K562 (cell line): ENCODE measurements around the gene POLR2L. TPM values are rescaled to one million over a fixed set of nuclear protein-coding genes. Genes with fewer than 3 reads are reported as not detected.

Source experiments
- ARID4B ChIP-seq: sonication (generic); formaldehyde crosslinking; IDR thresholded peaks from 2 replicates; pipeline ENCODE4 v1.8.0; 2022; ENCODE audit warnings: mild to moderate bottlenecking, missing genetic modification reagents
- CCNT2 ChIP-seq: IDR thresholded peaks from 2 replicates; pipeline ENCODE4 v1.6.1; 2011; ENCODE audit warnings: borderline replicate concordance, low read depth, mild to moderate bottlenecking, moderate library complexity, mixed read lengths, low read length; ENCODE audit not compliant: insufficient read length; ENCODE audit errors: extremely low read depth
- FUS ChIP-seq: fragments of 200-400 bp; formaldehyde crosslinking; optimal IDR thresholded peaks from 2 replicates; pipeline ENCODE3; 2017; ENCODE audit warnings: low read depth, low read length
- POLR2A ChIP-seq: fragments of 450-650 bp; conservative IDR thresholded peaks from 2 replicates; pipeline ENCODE4 v1.6.1; 2016
- SMAD4 ChIP-seq: fragments of 250-450 bp; sonication (Bioruptor Pico); conservative IDR thresholded peaks from 2 replicates; pipeline ENCODE4 v1.8.0; 2021; ENCODE audit warnings: inconsistent platforms, mild to moderate bottlenecking, moderate library complexity
- TBL1XR1 ChIP-seq, 2 experiments: IDR thresholded peaks; 2 replicates each; pipeline ENCODE4 v1.6.1; 2012; ENCODE audit warnings: improper control_type of control experiment in 2 of 2, low read length in 2 of 2, mild to moderate bottlenecking in 1 of 2
- TFAP4 ChIP-seq: sonication (generic); formaldehyde crosslinking; IDR thresholded peaks from 2 replicates; pipeline ENCODE4 v1.8.0; 2022; ENCODE audit warnings: missing genetic modification reagents, mild to moderate bottlenecking, moderate library complexity, borderline replicate concordance
- U2AF1 ChIP-seq: fragments of 200-400 bp; formaldehyde crosslinking; optimal IDR thresholded peaks from 2 replicates; pipeline ENCODE3; 2017; ENCODE audit warnings: mild to moderate bottlenecking, low read depth, low read length, moderate library complexity
- ZNF263 ChIP-seq: sonication (generic); formaldehyde crosslinking; IDR thresholded peaks from 2 replicates; pipeline ENCODE4 v1.8.0; 2022; ENCODE audit warnings: mild to moderate bottlenecking, missing genetic modification reagents, borderline replicate concordance
- polyA plus RNA-seq, 8 experiments: library from polyadenylated mRNA; depleted of rRNA in 4 of 8; stranded (reverse) in 5 of 8; unstranded in 3 of 8; fragments of >200 nt; fragmentation: Nextera tagmentation in 2 of 8; fragmentation: Illumina TruSeq in 1 of 8; extraction: Ambion mirVana in 2 of 8; extraction: Trizol in 1 of 8; gene quantifications; 2 replicates each; pipeline versions ENCODE4 v1.2.1 to v1.2.3, GENCODE V29; 2011 to 2014; ENCODE audit warnings: inconsistent platforms in 1 of 8, missing spikeins in 1 of 8
- total RNA-seq, 7 experiments: library from RNA; depleted of rRNA in 6 of 7; stranded (reverse); fragments of >200 nt in 6 of 7; fragmentation: Illumina TruSeq in 2 of 7; extraction: Trizol in 2 of 7; gene quantifications; 2 replicates each; pipeline versions ENCODE4 v1.2.1 to v1.2.3, GENCODE V29; 2011 to 2021; ENCODE audit warnings: low replicate concordance in 1 of 7
- TF ChIP-seq, protein P1 (sequence below): fragments of 450-650 bp; IDR thresholded peaks from 2 replicates; pipeline ENCODE4 v1.6.1; 2014; ENCODE audit warnings: low read depth, mild to moderate bottlenecking, moderate library complexity, borderline replicate concordance

Gene POLR2L
- total and polyA plus RNA-seq, 9 of the 15 experiments (the other 6 are each of a cell fraction or from before 2014, with no cell fraction given), result 38.3 to 688 (median 108) TPM

DNA sequence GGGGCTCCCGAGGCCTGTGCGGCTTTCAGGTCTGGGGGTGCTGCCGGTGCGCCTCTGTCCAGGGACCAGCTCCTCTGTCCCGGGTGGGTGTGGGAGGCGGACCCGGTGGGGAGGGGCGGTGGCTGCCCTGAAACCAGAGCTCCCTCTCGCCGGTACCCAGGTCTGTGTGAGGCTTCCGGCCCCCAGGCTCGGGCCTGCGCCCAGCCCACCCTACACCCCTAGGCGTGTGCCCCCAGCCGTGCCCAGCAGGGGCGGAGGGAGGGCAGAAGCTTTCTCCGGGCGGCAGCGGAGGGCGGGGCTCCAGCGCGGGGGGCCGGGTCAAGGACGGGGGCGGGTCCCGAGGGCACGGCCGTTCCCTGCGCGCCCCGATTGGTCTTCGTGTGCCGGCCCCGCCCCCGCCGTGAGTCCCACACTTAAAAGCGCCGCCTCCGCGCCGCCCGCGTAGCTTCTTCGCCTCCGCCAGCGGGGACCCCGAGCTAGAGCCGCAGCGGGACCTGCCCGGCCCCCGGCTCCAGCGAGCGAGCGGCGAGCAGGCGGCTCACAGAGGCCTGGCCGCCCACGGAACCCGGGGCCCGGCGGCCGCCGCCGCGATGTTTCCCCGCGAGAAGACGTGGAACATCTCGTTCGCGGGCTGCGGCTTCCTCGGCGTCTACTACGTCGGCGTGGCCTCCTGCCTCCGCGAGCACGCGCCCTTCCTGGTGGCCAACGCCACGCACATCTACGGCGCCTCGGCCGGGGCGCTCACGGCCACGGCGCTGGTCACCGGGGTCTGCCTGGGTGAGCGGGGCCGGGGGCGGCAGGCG lies 23.0 kb downstream of the POLR2L start (continued):
- TF ChIP-seq SMAD4 (CRISPR knock-in tag) (peak; percentile 17; the same call in 1 of the 2 replicates), ARID4B (CRISPR knock-in tag) (peak; percentile 54; the same call in 1 of the 2 replicates), CCNT2 (peak; percentile 76), U2AF1 (peak; percentile 71), TFAP4 (no peak; the same call in 1 of the 2 replicates), POLR2A (peak; percentile 84), FUS (peak; percentile 45), TBL1XR1 (IDR thresholded peaks at IDR 0.05; ENCODE audit: low read length in 2 of 2) (0 out of 4 replicates have a peak, but pooled peaks of 1 of the 2 experiments have one; percentile 32), ZNF263 (CRISPR knock-in tag) (peak; percentile 15; the same call in 1 of the 2 replicates)
- TF ChIP-seq, protein P1, sequence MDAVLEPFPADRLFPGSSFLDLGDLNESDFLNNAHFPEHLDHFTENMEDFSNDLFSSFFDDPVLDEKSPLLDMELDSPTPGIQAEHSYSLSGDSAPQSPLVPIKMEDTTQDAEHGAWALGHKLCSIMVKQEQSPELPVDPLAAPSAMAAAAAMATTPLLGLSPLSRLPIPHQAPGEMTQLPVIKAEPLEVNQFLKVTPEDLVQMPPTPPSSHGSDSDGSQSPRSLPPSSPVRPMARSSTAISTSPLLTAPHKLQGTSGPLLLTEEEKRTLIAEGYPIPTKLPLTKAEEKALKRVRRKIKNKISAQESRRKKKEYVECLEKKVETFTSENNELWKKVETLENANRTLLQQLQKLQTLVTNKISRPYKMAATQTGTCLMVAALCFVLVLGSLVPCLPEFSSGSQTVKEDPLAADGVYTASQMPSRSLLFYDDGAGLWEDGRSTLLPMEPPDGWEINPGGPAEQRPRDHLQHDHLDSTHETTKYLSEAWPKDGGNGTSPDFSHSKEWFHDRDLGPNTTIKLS, result peak; percentile 62; the same call in 1 of the 2 replicates
- TF ChIP-seq, all 486 proteins: peak for 76
